Activated T-cell treated with anti-CD3 and anti-CD28 coated beads, Interleukin-2, amount 50 U/mL, for 24 hours (primary cell): ENCODE results near the gene CCDC171.
"Not testable (repeated sequence)": the region's sequence is repeated elsewhere in the genome, so short reads cannot be mapped to it uniquely, and the experiment has no call there.

Experiments
- DNase-seq: peaks from one replicate; pipeline ENCODE4 v3.0.0-alpha.2; 2020
- H3K27ac Mint-ChIP-seq: 2 replicates; pipeline ENCODE4 v1.8.0; 2020; ENCODE audit warnings: mild to moderate bottlenecking, mixed read lengths
- H3K27me3 Mint-ChIP-seq: 2 replicates; pipeline ENCODE4 v1.8.0; 2020; ENCODE audit warnings: mixed read lengths
- H3K36me3 Mint-ChIP-seq: 2 replicates; pipeline ENCODE4 v1.8.0; 2020; ENCODE audit warnings: low read depth, mixed read lengths
- H3K4me1 Mint-ChIP-seq: 2 replicates; pipeline ENCODE4 v1.8.0; 2020; ENCODE audit warnings: low read depth, mixed read lengths
- H3K4me3 Mint-ChIP-seq: 2 replicates; pipeline ENCODE4 v1.8.0; 2020; ENCODE audit warnings: mild to moderate bottlenecking, moderate library complexity, mixed read lengths
- H3K9me3 Mint-ChIP-seq: 2 replicates; pipeline ENCODE4 v1.8.0; 2020; ENCODE audit warnings: mixed read lengths

Gene CCDC171

DNA sequence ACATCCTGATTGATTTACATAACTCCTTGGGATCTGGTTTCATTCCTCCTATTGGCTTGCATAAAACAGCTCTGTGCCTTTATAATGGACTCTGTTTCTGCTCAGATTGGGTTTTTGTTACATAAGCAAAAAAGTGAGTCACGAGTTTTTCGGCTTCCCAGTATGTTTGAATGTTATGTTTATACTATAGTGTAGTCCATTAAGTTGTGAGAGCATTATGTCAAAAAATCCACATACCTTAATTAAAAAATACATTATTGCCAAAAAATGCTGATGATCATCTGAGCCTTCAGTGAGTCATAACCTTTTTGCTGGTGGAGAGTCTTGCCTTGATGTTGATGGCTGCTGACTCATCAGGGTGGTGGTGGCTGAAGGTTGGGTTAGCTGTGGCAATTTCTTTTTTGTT is 144.6 kb downstream of the CCDC171 start:
- Mint-ChIP-seq H3K27ac (no peak overlapping the region), H3K4me3 (no peak overlapping the region), H3K9me3 (no peaks in the 10 kb centered on the region), H3K36me3 (no peaks in the 10 kb centered on the region), H3K27me3 (no peaks in the 10 kb centered on the region), H3K4me1 (no peaks in the 10 kb centered on the region)
- no peak for DNase-seq

DNA sequence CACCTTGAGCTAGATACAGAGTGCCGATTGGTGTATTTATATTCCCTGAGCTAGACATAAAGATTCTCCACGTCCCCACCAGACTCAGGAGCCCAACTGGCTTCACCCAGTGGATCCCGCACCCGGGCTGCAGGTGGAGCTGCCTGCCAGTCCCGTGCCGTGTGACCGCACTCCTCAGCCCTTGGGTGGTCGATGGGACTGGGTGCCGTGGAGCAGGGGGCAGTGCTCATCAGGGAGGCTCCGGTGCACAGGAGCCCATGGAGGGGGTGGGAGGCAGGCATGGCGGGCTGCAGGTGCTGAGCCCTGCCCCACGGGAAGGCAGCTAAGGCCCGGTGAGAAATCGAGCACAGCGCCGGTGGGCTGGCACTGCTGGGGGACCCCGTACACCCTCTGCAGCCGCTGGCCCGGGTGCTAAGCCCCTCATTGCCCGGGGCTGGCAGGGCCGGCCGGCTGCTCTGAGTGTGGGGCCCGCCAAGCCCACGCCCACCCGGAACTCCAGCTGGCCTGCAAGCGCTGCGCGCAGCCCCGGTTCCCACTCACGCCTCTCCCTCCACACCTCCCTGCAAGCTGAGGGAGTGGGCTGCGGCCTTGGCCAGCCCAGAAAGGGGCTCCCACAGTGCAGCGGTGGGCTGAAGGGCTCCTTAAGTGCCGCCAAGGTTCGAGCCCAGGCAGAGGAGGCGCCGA is 147.2 kb downstream of the CCDC171 start:
- not testable (repeated sequence) for H3K27ac Mint-ChIP-seq, H3K36me3 Mint-ChIP-seq, H3K4me3 Mint-ChIP-seq, DNase-seq, H3K27me3 Mint-ChIP-seq, H3K4me1 Mint-ChIP-seq, H3K9me3 Mint-ChIP-seq

DNA sequence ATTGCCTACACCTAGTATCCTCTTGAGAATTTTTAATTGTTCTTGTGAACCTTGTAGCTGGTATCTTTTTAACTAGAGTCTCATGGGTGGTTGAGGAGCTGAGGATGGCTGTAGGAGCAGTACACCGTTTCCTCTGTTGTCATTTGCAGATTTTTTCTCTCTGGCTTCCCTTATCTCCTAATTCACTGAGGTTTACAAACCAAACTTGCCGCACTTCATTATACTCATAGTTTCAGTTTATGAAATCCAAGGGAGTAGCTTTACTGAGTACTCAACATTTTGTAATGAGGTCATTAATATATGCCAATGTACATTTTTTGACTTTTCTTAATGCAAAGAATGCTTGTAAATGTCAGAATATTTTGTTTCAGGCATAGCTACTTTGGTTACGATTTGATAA is 154.2 kb downstream of the CCDC171 start:
- no peak for DNase-seq
- H3K4me3 Mint-ChIP-seq: no peak overlapping the region
- H3K9me3 Mint-ChIP-seq: no peaks in the 10 kb centered on the region
- H3K27me3 Mint-ChIP-seq: no peaks in the 10 kb centered on the region
- H3K36me3 Mint-ChIP-seq: no peaks in the 10 kb centered on the region
- H3K4me1 Mint-ChIP-seq: no peaks in the 10 kb centered on the region
- no peak overlapping the region for H3K27ac Mint-ChIP-seq

DNA sequence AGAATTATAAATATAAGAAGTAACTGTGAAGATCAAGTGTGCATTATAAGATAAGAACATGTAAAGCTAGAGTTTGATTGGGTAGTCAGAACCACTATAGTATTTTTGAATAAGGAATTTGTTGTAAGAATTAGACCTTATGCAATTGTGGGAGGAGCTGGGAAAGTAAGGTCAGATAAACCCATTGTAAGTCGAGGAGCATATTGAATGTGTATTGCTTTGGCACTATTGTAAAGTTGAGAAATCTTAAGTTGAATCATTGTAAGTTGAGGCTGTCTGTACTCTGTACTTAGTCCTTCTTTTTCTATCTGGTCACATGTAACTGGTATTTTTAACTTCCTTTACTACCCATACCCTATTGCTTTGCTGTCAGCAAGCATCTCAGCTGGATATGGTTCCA is 158.7 kb downstream of the CCDC171 start:
- Mint-ChIP-seq H3K36me3 (no peaks in the 10 kb centered on the region), H3K4me3 (no peak overlapping the region), H3K4me1 (no peaks in the 10 kb centered on the region), H3K9me3 (no peaks in the 10 kb centered on the region), H3K27me3 (no peaks in the 10 kb centered on the region), H3K27ac (no peak overlapping the region)
- no peak for DNase-seq

DNA sequence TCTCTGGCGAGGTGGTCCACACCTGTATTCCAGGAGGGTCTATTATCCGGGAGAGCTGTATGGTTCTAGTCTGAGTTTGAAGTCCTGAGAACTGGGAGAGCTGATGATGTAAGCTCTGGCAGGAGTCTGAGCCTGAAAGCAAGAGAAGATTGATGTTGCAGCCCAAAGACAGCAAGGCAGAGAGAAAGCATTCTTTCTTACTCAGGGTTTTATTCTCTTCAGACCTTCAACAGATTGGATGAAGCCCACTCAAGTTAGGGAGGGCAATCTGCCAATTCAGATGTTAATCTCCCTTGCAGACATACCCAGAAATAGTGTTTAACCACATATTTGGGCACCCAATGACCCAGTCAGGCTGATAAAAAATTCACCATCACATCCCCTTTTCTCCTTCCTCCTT is 159.1 kb downstream of the CCDC171 start:
- DNase-seq: no peak
- H3K36me3 Mint-ChIP-seq: no peaks in the 10 kb centered on the region
- no peaks in the 10 kb centered on the region for H3K9me3 Mint-ChIP-seq
- no peak overlapping the region for H3K27ac Mint-ChIP-seq
- H3K4me3 Mint-ChIP-seq: no peak overlapping the region
- no peaks in the 10 kb centered on the region for H3K4me1 Mint-ChIP-seq
- H3K27me3 Mint-ChIP-seq: no peaks in the 10 kb centered on the region

DNA sequence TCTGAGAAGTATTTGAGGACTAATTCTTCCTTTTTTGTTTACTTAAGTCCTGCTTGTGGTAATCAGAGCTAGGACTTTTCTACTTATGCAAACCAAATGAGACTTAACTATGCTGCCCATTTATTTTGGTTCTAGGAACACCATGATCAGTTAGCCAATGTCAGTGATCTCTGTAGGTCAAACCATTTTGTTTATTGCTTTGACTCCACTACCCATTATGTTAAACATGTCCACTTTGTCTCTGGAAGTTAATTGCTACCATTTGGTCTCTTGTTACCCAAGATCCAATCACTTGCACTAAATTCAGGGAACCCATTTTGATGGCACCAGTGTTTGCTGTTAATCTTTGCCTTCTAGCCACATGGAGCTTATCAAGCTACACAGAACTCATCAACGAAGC is 161.9 kb downstream of the CCDC171 start:
- H3K4me1 Mint-ChIP-seq: no peaks in the 10 kb centered on the region
- H3K36me3 Mint-ChIP-seq: no peaks in the 10 kb centered on the region
- DNase-seq: no peak
- no peak overlapping the region for H3K27ac Mint-ChIP-seq
- no peaks in the 10 kb centered on the region for H3K27me3 Mint-ChIP-seq
- H3K4me3 Mint-ChIP-seq: no peak overlapping the region
- H3K9me3 Mint-ChIP-seq: no peaks in the 10 kb centered on the region

DNA sequence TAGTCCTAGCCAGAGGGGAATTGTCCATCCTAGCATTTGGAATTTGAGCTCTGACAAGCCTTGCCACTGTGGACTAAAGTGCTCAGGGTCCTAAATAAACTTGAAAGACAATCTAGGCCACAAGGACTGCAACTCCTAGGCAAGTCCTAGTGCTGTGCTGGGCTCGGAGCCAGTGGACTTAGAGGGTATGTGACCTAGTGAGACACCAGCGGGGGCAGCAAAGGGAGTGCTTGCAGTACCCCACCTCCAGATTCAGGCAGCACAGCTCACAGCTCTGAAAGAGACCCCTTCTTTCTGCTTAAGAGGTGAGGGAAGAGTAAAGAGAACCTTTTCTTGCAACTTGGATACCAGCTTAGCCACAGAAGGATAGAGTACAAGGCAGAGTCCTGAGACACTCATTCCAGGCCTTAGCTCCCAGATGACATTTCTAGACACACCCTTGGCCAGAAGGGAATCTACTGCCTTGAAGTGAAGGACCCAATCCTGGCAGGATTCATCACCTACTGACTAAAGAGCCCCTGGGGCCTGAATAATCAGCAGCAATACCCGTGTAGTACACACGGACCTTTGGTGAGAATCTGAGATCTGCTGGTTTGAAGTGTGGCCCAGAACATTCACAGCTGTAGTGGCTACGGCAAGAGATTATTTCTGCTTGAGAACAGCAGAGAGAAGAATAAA is 164.6 kb downstream of the CCDC171 start:
- no peak for DNase-seq
- Mint-ChIP-seq H3K27me3 (no peaks in the 10 kb centered on the region), H3K36me3 (no peaks in the 10 kb centered on the region), H3K27ac (no peak overlapping the region), H3K9me3 (no peaks in the 10 kb centered on the region), H3K4me1 (no peaks in the 10 kb centered on the region), H3K4me3 (no peak overlapping the region)

DNA sequence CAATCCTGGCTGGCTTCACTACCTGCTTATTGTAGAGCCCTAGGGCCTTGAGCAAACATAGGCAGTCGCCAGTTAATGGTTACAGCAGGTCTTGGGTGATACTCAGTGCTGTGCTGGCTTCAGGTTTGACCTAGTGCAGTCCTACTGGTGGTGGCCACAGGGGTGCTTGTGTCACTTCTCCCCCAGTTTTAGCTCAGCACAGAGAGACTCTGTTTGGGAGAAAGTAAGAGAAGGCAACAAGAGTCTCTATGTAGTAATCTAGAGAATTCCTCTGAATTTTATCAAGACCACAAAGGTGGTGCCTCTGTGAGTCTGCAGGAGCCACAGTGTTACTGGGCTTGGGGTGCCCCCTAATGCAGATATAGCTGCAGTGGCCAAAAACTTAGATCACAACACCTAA is 165.6 kb downstream of the CCDC171 start:
- H3K27me3 Mint-ChIP-seq: no peaks in the 10 kb centered on the region
- H3K27ac Mint-ChIP-seq: no peak overlapping the region
- no peaks in the 10 kb centered on the region for H3K9me3 Mint-ChIP-seq
- H3K36me3 Mint-ChIP-seq: no peaks in the 10 kb centered on the region
- no peak for DNase-seq
- H3K4me3 Mint-ChIP-seq: no peak overlapping the region
- no peaks in the 10 kb centered on the region for H3K4me1 Mint-ChIP-seq

DNA sequence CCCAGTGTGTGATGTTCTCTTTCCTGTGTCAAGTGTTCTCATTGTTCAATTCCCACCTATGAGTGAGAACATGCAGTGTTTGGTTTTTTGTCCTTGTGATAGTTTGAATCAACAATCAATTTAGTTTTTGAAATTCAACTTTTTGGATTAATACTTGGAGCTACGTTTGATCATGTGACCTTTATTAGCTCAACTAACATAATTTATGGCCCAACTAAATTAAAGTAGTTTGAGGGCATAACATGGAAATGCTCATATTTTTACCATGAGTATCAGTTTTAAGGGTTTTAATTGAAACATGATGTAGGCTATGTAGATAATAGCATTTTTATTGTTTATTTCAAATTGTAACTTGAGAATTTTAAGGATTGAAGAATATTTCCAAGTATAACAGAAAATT is 168.0 kb downstream of the CCDC171 start:
- Mint-ChIP-seq H3K4me3 (no peak overlapping the region), H3K27me3 (no peaks in the 10 kb centered on the region), H3K36me3 (no peaks in the 10 kb centered on the region), H3K4me1 (no peaks in the 10 kb centered on the region), H3K9me3 (no peaks in the 10 kb centered on the region), H3K27ac (no peak overlapping the region)
- DNase-seq: no peak

DNA sequence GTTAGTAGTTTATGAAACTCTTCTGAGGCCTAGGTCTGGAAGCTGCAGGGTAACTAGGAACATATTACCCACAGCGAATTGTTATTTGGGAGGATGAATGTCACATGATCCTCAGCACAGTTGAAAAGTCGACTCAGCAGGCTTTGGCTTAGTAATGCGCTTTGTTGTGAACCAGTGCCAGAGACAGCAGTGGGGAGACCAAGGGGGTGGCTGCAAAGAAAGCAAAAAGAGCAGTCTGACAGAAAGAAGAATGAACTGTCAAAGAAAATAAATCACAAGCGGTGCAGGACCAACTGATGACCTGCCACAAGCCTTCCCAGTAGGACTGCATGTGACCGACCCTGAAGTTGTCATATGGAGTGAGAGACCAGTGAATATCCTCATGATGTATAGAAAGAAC is 170.0 kb downstream of the CCDC171 start:
- no peaks in the 10 kb centered on the region for H3K27me3 Mint-ChIP-seq
- no peak overlapping the region for H3K4me3 Mint-ChIP-seq
- no peaks in the 10 kb centered on the region for H3K9me3 Mint-ChIP-seq
- DNase-seq: no peak
- no peaks in the 10 kb centered on the region for H3K4me1 Mint-ChIP-seq
- no peaks in the 10 kb centered on the region for H3K36me3 Mint-ChIP-seq
- H3K27ac Mint-ChIP-seq: no peak overlapping the region

DNA sequence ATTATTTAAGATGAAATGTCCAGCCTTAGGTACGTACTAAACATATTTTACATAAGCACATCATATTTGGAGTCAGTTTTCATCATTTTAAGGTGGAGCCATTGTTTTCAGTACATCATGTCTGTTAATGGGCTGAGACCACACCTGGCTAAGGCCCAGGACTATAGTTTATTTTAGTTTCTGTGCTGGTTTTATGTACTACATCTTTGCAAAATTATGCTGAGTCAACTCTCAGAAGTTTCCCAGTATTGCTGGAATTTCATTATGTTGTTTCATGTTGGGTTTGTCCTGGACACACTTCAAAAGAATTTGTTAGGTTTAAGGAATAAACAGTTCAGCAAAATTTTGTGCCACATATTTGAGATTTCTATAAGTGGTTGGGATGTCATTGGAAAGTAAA is 171.2 kb downstream of the CCDC171 start:
- no peaks in the 10 kb centered on the region for H3K9me3 Mint-ChIP-seq
- no peak overlapping the region for H3K27ac Mint-ChIP-seq
- no peaks in the 10 kb centered on the region for H3K27me3 Mint-ChIP-seq
- no peak for DNase-seq
- no peaks in the 10 kb centered on the region for H3K4me1 Mint-ChIP-seq
- no peaks in the 10 kb centered on the region for H3K36me3 Mint-ChIP-seq
- H3K4me3 Mint-ChIP-seq: no peak overlapping the region

DNA sequence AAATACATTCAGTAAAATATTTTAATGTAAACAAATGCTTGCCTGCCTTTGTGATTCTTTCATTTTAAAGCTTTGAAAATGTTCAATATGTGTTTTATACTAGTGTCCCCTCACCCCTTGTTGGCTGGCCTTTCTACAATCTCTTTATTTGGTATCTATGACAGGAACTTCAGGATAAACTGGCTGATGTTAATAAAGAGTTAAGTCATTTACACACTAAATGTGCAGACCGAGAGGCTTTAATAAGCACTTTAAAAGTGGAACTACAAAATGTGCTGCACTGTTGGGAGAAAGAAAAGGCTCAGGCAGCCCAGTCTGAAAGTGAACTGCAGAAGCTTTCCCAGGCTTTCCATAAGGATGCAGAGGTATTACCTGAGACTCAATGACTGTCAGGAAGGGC is 171.8 kb downstream of the CCDC171 start:
- Mint-ChIP-seq H3K9me3 (no peaks in the 10 kb centered on the region), H3K4me1 (peaks cover 3% of the 10 kb centered on the region), H3K27me3 (no peaks in the 10 kb centered on the region), H3K4me3 (no peak overlapping the region), H3K27ac (no peak overlapping the region), H3K36me3 (no peaks in the 10 kb centered on the region)
- DNase-seq: no peak

DNA sequence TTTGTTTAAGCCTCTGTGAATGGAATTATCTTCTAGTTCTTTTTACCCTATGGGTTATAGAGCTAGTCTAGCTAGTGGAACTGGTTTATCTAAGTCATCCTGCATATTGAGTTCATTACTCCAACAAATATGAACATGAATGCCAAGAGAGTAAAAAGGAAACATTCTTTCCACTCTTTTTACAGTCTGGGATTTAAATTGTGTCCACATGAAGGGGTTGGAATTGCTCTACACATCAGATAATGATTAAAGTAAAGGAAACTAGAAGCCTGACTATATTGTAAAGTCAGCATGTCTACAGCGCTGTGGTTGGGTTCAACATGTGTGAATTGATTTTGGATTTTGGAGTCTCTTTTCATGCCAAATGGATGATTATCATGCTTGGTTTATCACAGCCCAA is 173.1 kb downstream of the CCDC171 start:
- Mint-ChIP-seq H3K27ac (no peak overlapping the region), H3K4me1 (peaks cover 3% of the 10 kb centered on the region), H3K36me3 (no peaks in the 10 kb centered on the region), H3K9me3 (no peaks in the 10 kb centered on the region), H3K4me3 (no peak overlapping the region), H3K27me3 (no peaks in the 10 kb centered on the region)
- no peak for DNase-seq

DNA sequence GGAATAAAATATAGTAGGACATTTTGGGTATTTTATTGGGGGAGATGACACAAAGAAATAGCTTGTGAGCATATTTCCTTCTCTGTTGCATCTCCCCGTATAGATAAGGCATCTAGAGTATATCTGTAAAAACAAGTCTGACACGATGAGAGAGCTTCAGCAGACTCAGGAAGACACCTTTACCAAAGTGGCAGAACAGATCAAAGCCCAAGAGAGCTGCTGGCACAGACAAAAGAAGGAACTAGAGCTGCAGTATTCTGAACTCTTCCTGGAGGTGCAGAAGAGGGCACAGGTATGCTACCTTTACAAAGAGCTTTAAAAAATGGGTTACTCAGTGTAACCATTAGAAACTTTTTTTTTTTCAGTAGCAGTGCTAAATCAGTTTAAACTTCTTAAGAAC is 176.7 kb downstream of the CCDC171 start:
- H3K27me3 Mint-ChIP-seq: no peaks in the 10 kb centered on the region
- peaks cover 3% of the 10 kb centered on the region for H3K4me1 Mint-ChIP-seq
- no peaks in the 10 kb centered on the region for H3K36me3 Mint-ChIP-seq
- H3K4me3 Mint-ChIP-seq: no peak overlapping the region
- DNase-seq: no peak
- no peaks in the 10 kb centered on the region for H3K9me3 Mint-ChIP-seq
- H3K27ac Mint-ChIP-seq: no peak overlapping the region

DNA sequence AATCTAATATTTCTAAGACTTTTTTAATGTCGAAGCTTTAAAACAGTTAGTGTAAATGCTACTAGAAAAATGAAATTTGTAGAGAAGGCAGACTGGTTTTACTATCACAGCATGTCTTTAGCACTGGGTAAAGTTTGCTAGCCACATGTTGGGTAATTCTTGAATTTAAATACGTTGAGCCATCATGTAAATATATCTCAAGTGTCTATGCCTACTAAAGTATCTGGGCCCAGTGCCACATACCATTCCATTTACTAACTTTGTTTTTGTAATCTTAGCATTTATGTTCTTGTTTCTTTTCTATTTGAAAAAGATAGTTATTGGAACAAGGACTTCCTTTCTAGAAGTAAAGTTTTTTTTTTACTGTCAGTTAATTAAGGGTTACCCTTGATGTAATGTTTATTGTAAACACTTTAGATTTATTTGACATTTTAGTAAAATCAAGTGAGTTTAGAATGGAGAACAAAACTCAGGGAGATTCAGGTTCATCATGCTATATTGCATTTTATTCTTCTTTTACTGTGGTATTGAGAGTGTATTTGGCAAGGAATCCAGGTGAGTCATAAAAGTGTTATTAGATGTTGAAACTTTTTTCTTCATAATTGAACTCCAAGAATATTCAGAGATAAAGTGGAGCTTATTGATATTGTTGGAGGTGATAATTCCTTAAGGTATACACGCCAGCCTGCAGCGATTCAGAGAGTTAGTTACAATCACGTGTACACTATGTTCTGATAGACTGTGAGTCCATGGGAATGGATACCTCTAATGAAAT is 182.4 kb downstream of the CCDC171 start:
- Mint-ChIP-seq H3K4me3 (no peak overlapping the region), H3K9me3 (no peaks in the 10 kb centered on the region)
- DNase-seq: no peak

More for the DNA sequence above, 182.4 kb downstream of the CCDC171 start:
- Mint-ChIP-seq H3K27ac (no peak overlapping the region), H3K4me1 (no peaks in the 10 kb centered on the region), H3K27me3 (no peaks in the 10 kb centered on the region), H3K36me3 (no peaks in the 10 kb centered on the region)
